ENCODE results near the gene GCLC.

DNA sequence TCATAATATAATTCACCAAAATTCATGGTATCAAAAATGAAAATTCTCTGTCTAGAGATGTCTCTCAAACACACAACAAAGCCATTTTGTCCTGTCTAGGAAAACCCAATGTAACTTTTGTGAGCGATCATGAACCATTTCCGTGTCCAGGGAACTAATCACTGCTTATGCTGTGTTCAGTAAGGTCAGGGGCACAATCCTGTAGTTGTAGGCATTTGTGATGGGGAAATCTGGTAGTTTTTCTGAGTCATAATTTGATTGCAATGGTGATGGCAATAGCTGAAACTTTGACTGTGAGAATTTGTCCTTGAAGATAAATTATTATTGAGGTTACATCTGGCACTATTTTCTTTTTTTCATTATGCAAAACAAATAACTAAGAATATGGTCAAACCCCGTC lies 21.0 kb upstream of the GCLC start:
- TF ChIP-seq BACH1 (IDR thresholded peaks at IDR 0.05; ENCODE audit: borderline replicate concordance) (no peak), POLR2AphosphoS2 (IDR thresholded peaks at IDR 0.05; ENCODE audit: low read depth, low read length) (no peak), KDM1A (IDR thresholded peaks at IDR 0.05; ENCODE audit: borderline replicate concordance) (no peak), CHD2 (IDR thresholded peaks at IDR 0.05; ENCODE audit: borderline replicate concordance, low read depth, low read length) (no peak), SRF (IDR thresholded peaks at IDR 0.05; ENCODE audit: low read depth in 2 of 2, low read length in 2 of 2) (no peak), TAF1 (IDR thresholded peaks at IDR 0.05; ENCODE audit: borderline replicate concordance, low read depth, low read length) (no peak), POLR2AphosphoS5 (IDR thresholded peaks at IDR 0.05; ENCODE audit: low read length) (no peak), JUND (IDR thresholded peaks at IDR 0.05; ENCODE audit: low read depth, low read length) (no peak), HDAC6 (IDR thresholded peaks at IDR 0.05; ENCODE audit: unreplicated experiment) (no peak)
- TF ChIP-seq, protein P1, sequence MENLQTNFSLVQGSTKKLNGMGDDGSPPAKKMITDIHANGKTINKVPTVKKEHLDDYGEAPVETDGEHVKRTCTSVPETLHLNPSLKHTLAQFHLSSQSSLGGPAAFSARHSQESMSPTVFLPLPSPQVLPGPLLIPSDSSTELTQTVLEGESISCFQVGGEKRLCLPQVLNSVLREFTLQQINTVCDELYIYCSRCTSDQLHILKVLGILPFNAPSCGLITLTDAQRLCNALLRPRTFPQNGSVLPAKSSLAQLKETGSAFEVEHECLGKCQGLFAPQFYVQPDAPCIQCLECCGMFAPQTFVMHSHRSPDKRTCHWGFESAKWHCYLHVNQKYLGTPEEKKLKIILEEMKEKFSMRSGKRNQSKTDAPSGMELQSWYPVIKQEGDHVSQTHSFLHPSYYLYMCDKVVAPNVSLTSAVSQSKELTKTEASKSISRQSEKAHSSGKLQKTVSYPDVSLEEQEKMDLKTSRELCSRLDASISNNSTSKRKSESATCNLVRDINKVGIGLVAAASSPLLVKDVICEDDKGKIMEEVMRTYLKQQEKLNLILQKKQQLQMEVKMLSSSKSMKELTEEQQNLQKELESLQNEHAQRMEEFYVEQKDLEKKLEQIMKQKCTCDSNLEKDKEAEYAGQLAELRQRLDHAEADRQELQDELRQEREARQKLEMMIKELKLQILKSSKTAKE (IDR thresholded peaks at IDR 0.05; ENCODE audit: low read depth, poor library complexity, severe bottlenecking): no peak
- TF ChIP-seq, protein P2, sequence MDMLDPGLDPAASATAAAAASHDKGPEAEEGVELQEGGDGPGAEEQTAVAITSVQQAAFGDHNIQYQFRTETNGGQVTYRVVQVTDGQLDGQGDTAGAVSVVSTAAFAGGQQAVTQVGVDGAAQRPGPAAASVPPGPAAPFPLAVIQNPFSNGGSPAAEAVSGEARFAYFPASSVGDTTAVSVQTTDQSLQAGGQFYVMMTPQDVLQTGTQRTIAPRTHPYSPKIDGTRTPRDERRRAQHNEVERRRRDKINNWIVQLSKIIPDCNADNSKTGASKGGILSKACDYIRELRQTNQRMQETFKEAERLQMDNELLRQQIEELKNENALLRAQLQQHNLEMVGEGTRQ (IDR thresholded peaks at IDR 0.05; ENCODE audit: borderline replicate concordance, low read depth, low read length): no peak
- TF ChIP-seq, protein P3, sequence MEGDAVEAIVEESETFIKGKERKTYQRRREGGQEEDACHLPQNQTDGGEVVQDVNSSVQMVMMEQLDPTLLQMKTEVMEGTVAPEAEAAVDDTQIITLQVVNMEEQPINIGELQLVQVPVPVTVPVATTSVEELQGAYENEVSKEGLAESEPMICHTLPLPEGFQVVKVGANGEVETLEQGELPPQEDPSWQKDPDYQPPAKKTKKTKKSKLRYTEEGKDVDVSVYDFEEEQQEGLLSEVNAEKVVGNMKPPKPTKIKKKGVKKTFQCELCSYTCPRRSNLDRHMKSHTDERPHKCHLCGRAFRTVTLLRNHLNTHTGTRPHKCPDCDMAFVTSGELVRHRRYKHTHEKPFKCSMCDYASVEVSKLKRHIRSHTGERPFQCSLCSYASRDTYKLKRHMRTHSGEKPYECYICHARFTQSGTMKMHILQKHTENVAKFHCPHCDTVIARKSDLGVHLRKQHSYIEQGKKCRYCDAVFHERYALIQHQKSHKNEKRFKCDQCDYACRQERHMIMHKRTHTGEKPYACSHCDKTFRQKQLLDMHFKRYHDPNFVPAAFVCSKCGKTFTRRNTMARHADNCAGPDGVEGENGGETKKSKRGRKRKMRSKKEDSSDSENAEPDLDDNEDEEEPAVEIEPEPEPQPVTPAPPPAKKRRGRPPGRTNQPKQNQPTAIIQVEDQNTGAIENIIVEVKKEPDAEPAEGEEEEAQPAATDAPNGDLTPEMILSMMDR (IDR thresholded peaks at IDR 0.05 in 2 of 3, conservative IDR thresholded peaks at IDR 0.05 in 1 of 3; ENCODE audit: control insufficient read depth in 2 of 3, extremely low read depth in 1 of 3, insufficient read depth in 1 of 3, low read depth in 3 of 3, low read length in 3 of 3): no peak
- TF ChIP-seq, protein P4, sequence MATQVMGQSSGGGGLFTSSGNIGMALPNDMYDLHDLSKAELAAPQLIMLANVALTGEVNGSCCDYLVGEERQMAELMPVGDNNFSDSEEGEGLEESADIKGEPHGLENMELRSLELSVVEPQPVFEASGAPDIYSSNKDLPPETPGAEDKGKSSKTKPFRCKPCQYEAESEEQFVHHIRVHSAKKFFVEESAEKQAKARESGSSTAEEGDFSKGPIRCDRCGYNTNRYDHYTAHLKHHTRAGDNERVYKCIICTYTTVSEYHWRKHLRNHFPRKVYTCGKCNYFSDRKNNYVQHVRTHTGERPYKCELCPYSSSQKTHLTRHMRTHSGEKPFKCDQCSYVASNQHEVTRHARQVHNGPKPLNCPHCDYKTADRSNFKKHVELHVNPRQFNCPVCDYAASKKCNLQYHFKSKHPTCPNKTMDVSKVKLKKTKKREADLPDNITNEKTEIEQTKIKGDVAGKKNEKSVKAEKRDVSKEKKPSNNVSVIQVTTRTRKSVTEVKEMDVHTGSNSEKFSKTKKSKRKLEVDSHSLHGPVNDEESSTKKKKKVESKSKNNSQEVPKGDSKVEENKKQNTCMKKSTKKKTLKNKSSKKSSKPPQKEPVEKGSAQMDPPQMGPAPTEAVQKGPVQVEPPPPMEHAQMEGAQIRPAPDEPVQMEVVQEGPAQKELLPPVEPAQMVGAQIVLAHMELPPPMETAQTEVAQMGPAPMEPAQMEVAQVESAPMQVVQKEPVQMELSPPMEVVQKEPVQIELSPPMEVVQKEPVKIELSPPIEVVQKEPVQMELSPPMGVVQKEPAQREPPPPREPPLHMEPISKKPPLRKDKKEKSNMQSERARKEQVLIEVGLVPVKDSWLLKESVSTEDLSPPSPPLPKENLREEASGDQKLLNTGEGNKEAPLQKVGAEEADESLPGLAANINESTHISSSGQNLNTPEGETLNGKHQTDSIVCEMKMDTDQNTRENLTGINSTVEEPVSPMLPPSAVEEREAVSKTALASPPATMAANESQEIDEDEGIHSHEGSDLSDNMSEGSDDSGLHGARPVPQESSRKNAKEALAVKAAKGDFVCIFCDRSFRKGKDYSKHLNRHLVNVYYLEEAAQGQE (IDR thresholded peaks at IDR 0.05; ENCODE audit: low read depth, low read length): no peak
- TF ChIP-seq, protein P5, sequence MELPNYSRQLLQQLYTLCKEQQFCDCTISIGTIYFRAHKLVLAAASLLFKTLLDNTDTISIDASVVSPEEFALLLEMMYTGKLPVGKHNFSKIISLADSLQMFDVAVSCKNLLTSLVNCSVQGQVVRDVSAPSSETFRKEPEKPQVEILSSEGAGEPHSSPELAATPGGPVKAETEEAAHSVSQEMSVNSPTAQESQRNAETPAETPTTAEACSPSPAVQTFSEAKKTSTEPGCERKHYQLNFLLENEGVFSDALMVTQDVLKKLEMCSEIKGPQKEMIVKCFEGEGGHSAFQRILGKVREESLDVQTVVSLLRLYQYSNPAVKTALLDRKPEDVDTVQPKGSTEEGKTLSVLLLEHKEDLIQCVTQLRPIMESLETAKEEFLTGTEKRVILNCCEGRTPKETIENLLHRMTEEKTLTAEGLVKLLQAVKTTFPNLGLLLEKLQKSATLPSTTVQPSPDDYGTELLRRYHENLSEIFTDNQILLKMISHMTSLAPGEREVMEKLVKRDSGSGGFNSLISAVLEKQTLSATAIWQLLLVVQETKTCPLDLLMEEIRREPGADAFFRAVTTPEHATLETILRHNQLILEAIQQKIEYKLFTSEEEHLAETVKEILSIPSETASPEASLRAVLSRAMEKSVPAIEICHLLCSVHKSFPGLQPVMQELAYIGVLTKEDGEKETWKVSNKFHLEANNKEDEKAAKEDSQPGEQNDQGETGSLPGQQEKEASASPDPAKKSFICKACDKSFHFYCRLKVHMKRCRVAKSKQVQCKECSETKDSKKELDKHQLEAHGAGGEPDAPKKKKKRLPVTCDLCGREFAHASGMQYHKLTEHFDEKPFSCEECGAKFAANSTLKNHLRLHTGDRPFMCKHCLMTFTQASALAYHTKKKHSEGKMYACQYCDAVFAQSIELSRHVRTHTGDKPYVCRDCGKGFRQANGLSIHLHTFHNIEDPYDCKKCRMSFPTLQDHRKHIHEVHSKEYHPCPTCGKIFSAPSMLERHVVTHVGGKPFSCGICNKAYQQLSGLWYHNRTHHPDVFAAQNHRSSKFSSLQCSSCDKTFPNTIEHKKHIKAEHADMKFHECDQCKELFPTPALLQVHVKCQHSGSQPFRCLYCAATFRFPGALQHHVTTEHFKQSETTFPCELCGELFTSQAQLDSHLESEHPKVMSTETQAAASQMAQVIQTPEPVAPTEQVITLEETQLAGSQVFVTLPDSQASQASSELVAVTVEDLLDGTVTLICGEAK (IDR thresholded peaks at IDR 0.05; ENCODE audit: borderline replicate concordance): no peak

Measured in GM12878 (cell line).